GM13977 (cell line): Measurements from ENCODE around the gene CACNA1E.
A peak's percentile ranks its signal among the peaks of the same experiment; 100 is the strongest.

Source experiments
- DNase-seq: peaks from one replicate; pipeline ENCODE4 v3.0.0; 2012; ENCODE audit warnings: low spot score
- in situ Hi-C: fragments of 300-500 bp; cut with MboI; formaldehyde crosslinking; loops from one replicate; pipeline ENCODE4 v1.12.0; 2022; ENCODE audit warnings: low sequenced_read_pairs, low pct_unique_long_range_greater_than_20kb, mixed read lengths, inconsistent platforms; ENCODE audit not compliant: unreplicated experiment
- TF ChIP-seq, protein P1 (sequence below): IDR thresholded peaks from 2 replicates; pipeline ENCODE4 v1.5.1; 2012; ENCODE audit warnings: mild to moderate bottlenecking, control low read depth; ENCODE audit not compliant: insufficient read depth; ENCODE audit errors: extremely low read depth, missing control alignments

CACNA1E gene

DNA sequence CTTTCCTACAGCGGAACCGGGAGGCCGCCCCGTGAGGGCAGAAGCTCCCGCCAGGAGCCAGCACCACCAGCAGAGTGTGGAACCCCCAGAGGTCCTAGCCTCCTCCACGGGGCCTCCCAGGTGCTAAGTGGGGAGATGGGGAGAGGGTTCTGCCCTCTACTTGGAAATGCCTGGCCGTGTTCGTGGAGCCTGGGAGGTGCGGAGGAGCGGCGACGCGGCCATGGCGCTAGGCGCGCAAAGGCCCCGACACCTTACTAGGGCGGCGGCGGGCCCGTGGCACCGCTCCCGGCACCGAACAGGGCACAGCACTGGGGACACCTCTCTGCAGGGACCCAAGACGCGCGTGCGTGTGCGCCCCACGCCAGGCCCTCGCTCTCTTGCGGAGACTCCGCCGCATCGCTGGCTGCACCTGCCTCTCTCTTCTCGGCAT, 1.3 kb upstream of the CACNA1E start:
- no peak for DNase-seq
- in situ Hi-C loops: loop anchor here (25.0 kb wide), 1 partner anchor 555 kb away; no protein-coding TSS in a partner anchor
- TF ChIP-seq, protein P1, sequence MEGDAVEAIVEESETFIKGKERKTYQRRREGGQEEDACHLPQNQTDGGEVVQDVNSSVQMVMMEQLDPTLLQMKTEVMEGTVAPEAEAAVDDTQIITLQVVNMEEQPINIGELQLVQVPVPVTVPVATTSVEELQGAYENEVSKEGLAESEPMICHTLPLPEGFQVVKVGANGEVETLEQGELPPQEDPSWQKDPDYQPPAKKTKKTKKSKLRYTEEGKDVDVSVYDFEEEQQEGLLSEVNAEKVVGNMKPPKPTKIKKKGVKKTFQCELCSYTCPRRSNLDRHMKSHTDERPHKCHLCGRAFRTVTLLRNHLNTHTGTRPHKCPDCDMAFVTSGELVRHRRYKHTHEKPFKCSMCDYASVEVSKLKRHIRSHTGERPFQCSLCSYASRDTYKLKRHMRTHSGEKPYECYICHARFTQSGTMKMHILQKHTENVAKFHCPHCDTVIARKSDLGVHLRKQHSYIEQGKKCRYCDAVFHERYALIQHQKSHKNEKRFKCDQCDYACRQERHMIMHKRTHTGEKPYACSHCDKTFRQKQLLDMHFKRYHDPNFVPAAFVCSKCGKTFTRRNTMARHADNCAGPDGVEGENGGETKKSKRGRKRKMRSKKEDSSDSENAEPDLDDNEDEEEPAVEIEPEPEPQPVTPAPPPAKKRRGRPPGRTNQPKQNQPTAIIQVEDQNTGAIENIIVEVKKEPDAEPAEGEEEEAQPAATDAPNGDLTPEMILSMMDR: no peak

DNA sequence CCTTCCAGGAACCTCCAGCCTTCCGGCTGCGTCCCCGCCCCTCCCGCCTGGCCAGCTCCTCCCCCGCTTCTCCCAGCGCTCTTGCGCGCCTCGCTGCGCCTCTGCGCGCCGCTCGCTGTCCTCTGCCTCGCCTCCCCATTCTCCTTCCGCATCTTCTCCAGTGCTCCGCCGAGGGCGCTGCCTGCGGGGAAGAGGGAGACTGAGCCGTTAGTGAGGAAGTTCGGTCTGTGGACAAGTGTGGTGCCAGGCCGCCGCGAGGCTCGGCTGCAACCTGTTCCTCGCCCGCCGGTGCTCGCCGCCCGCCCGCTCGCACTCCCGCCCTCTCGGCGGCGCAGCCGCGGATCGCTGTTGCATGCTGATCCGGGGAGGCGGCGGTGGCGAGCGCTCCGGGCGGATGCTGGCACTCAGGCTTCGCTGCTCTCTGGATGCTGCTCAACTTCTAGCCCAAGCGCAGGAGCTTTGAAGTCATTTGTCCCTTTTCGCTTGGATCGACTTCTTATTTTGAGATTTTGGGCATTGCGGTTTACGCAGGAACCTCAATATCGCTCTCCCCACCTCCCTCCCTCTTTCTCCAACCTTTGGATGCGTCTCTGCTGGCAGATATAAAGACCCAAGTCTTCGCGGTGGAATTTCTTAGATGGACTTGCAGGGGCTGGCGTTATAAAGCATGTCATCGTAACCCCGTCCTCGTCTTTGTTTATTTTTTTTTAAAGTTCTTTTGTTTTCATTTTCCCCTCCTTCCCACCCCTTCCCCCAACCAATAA, 614 bp upstream of the CACNA1E start:
- in situ Hi-C loops: loop anchor here (25.0 kb wide), 1 partner anchor 555 kb away; no protein-coding TSS in a partner anchor
- DNase-seq: peak; percentile 83
- TF ChIP-seq, protein P1: no peak

DNA sequence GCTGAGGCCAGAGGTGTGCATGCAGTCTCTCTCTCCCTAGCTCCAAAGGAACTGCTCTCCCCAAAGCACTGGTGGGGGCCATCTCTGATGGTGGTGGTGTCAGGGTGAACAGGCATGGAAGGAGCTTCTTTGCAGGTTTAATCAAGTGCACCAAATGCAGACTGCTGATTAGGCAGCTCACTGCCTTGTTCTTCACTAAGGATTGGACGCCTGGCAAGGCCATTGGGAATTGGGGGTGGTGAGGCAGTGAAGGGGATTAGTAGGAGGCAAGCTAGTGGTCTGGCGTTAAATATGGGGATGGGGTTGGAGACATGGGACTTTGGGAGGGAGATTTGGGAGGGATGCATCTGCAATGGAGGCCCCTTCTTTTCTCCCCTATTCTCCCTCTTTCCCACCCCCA, 1.5 kb downstream of the CACNA1E start:
- no peak for DNase-seq
- in situ Hi-C loops: loop anchor here (25.0 kb wide), 1 partner anchor 552 kb away; no protein-coding TSS in a partner anchor
- TF ChIP-seq, protein P1: no peak

DNA sequence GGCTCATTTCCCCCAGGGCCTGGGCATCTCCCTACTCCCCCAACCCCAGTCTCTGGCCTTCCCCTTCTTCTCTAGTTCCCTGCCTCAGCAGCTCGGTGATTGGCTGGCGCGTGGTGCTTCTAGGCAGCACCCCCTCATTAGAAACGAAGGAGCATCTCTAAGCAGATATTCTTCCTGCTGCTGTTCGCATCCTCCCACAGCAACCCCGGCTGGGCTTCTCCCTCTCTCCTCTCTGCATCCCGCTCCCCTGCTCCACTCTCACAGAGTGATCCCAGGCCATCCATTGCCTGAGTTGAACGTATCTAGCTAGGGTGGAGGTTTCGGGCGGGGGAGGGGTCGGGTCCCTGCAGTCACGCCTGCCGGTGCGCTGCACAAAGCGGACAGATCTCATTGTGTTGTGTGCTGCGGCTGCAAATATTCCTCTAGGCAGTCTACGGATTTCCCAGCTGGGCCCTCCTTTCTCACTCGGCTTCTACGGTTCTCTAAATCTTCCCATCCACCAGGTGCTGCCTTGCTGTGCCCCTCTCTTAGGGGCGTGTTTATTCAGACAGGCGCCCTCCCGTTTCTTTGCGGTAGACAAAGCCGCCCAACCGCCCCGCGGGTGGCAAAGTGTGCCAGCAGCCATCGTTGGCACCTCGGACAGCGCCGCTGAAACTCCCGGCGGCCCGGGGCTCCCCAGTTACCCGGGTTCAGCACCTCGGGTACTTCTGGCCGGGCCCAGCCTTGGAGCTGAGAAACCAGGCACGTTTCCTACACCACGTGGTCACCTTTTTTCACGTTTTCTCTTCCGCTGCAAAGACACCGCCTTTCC, 2.2 kb downstream of the CACNA1E start:
- TF ChIP-seq, protein P1: peak; percentile 31
- peak; percentile 83 for DNase-seq
- in situ Hi-C loops: loop anchor here (25.0 kb wide), 1 partner anchor 552 kb away; no protein-coding TSS in a partner anchor

DNA sequence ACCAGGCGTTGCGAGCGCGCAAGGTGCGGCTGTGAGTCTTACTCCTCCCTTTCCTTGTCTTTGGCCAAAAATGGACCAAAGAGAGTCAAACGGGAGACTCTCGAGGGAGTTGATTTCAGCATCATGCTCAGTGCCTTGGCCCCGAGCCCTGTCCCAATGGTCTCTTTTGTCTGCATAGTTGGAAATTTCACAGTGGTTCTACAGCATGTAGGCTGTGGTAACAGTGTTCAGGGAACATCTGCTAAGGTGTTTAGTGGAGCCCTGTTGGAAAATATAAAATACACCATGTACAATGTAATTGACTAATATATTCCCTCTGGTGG, 2.7 kb downstream of the CACNA1E start:
- TF ChIP-seq, protein P1: no peak
- no peak for DNase-seq
- in situ Hi-C loops: loop anchor here (25.0 kb wide), 1 partner anchor 551 kb away; no protein-coding TSS in a partner anchor

DNA sequence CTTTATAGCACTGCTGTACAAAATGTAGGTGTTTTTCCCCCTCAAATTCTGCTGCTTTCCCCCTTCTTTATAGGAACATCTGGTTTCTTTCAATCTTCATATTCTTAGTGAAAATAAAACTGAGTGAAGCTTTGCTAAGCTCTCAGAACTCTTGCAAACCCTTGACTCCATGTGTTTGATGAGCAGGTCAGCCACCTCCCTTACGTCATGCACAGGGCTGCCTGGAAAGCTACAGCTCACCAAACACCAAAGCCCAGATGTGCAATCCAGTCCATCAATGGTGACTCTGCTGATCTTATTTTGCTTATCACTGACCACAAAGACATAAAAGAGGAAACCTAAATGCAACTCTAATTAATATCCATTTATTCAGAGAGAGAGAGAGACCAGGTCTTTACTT, 5.5 kb downstream of the CACNA1E start:
- in situ Hi-C loops: loop anchor here (25.0 kb wide), 1 partner anchor 548 kb away; no protein-coding TSS in a partner anchor
- DNase-seq: no peak
- TF ChIP-seq, protein P1: no peak
